RKO (cell line): Measurements from ENCODE around the gene UHRF2.
"Not testable (repeated sequence)": the region's sequence is repeated elsewhere in the genome, so short reads cannot be mapped to it uniquely, and the experiment has no call there.

Experiments
- DNase-seq: peaks from one replicate; pipeline ENCODE4 v3.0.0-alpha.2; 2016; ENCODE audit warnings: low spot score

UHRF2 gene, protein sequence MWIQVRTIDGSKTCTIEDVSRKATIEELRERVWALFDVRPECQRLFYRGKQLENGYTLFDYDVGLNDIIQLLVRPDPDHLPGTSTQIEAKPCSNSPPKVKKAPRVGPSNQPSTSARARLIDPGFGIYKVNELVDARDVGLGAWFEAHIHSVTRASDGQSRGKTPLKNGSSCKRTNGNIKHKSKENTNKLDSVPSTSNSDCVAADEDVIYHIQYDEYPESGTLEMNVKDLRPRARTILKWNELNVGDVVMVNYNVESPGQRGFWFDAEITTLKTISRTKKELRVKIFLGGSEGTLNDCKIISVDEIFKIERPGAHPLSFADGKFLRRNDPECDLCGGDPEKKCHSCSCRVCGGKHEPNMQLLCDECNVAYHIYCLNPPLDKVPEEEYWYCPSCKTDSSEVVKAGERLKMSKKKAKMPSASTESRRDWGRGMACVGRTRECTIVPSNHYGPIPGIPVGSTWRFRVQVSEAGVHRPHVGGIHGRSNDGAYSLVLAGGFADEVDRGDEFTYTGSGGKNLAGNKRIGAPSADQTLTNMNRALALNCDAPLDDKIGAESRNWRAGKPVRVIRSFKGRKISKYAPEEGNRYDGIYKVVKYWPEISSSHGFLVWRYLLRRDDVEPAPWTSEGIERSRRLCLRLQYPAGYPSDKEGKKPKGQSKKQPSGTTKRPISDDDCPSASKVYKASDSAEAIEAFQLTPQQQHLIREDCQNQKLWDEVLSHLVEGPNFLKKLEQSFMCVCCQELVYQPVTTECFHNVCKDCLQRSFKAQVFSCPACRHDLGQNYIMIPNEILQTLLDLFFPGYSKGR

GRCh38 chr9:6412487-6413364 is at the start of gene UHRF2:
TSS of gene UHRF2 (plus strand) at chr9:6413199. CDS start at chr9:6413491, 292 bp downstream.
- peak; percentile 95 for DNase-seq

DNA sequence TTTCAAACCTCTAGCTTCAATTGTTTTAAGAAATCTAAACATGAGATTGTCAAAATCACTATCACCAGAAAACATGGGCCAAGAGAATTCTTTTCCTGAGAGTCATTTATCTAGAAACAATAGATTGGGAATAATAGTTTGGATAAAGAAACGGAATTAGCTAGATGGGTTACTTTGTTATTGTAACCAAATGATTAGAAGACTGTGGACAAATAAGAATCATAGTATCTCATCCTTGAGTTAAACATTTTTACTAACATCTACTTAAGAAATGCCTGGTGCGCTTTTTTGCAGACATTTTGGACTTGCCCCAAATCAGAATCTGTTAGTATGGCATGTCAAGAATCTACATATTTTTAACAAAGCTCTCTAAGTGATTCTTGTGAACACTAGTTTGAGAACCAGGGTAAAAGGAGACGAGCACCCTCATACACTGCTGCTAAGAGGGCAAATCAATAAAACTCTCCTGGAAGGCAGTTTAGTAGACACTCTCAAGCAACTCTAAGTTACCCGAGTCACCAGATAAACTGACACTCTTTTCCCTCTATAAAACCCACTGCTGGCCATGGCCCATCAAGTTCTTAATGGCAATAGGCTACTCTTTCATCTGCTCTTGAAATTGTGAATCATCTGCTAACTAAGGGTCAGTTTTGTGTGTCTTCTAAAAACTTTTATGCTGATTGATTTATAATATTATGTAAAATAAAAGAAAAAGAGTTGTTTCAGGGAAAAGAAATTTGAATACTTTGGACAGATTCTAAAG is 45.7 kb upstream of the UHRF2 start:
- DNase-seq, result no peak

DNA sequence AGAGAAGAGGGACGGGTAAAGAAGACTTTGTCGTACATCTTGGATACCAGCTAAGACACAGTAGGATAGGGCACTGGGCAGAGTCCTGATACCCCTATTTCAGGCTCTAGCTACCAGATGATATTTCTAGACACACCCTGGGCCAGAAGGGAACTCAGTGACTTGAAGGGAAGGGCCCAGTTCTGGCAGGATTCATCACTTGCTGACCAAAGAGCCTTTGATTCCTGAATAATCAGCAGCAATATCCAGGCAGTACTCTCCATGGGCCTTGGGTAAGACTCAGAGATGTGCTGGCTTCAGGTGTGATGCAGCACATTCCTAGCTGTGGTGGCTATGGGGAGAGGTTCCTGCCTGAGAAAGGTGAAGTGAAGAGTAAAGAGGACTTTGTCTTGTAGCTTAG is 44.2 kb upstream of the UHRF2 start:
- DNase-seq, result no peak

DNA sequence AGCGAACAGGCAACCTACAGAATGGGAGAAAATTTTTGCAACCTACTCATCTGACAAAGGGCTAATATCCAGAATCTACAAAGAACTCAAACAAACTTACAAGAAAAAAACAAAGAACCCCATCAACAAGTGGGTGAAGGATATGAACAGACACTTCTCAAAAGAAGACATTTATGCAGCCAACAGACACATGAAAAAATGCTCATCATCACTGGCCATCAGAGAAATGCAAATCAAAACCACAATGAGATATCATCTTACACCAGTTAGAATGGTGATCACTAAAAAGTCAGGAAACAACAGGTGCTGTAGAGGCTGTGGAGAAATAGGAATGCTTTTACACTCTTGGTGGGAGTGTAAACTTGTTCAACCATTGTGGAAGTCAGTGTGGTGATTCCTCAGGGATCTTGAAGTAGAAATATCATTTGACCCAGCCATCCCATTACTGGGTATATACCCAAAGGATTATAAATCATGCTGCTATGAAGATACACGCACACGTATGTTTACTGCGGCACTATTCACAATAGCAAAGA is 31.5 kb upstream of the UHRF2 start:
- not testable (repeated sequence) for DNase-seq

GRCh38 chr9:6382681-6383080 is 30.3 kb upstream of the UHRF2 start:
- no peak for DNase-seq

- DNase-seq, result no peak
Observed at GRCh38 chr9:6383551-6384225, 29.3 kb upstream of the UHRF2 start.

- DNase-seq, result no peak
Observed at GRCh38 chr9:6384732-6385131, 28.3 kb upstream of the UHRF2 start.

DNA sequence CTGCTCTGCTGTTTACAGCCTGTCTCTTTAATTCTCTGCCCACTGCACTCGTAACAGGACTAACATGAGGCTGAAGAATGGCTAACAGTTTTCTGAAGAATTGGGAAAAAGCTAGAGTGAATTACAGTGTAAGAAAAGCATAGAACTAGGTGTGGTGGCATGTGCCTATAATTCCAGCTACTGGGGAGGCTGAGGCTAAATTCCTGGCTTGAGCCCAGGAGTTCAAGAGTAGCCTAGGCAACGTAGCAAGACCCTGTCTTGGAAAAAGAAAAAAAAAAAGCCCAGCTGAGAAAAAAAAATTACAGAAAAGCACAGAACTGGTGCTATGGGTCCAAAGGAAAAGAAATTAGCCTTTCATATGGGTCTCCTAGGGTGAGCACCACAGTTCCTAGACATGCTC is 13.9 kb upstream of the UHRF2 start:
- DNase-seq, result no peak

- no peak for DNase-seq
Observed at GRCh38 chr9:6405371-6405770, 7.6 kb upstream of the UHRF2 start.

DNA sequence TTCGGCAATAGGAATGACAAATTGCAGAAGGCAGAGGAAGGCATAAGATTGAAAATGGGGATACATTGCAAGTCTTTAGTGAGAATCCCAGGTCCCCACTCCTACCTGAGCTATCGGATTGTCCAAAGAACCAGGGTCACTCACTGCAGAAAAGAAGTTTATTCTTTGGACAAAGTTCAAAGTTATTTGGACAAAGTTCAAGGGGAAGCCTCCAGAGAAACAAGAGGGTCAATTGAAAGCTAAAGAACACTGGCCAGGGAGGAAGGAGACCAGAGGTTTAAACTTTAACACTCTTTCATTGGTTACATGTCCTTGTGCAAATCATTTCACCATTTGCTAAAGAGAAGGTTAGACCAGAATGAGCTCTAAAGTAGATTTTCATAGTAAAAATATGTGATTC is 5.2 kb upstream of the UHRF2 start:
- DNase-seq, result no peak

DNA sequence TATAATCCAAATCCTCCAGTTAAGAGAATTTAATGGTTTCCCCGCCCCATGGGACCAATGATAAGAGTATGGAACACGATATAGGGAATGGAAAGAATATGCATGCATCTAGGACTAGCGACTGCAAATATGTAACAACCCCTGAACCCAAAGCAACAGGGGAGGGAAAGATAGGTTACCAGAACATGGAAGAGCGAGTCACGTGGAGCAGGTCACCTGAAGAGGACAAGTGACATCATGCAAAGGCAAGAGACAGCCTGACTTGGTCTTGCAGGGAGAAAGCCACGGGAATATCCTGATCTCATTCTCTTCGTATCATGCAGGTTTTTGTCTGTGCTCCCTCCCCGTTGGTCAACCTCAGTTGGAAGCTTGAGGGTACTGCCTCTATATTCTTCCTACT is 4.7 kb upstream of the UHRF2 start:
- no peak for DNase-seq

DNA sequence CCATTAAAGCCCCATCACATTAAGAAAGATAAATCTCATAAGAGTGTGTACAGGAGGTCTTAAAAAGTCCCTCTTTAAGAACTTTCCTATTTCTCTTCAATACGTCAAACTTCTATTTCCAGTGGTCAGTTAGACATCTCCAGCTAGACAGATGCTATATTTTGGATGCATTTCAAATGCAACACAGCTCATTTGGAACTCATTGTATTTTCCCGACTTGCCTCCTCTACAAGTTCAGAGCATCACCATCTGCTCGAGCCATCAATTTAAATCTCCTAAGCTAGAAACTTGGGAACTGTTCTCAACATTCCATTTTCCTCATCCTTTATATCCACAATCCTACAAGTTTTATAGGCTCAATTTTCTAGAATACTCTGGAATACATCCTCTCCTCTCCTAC is 3.2 kb upstream of the UHRF2 start:
- no peak for DNase-seq

DNA sequence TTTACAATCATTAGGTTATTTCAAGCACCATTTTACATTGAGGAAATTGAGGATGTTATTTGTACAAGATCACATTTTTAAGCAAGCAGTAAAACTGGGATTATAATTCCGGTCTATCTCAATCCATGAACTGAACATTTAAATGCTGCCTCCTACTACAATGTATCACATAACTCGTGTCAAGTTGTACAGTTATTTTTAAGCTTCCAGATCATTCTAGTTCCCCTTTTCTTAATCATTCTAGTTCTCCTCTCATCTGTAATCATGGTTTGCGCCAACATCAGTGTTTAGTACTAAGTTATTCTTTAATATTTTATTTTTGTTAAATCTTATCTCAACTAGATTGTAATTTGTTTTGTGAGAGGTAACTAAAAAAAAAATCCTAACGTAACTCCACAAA is 2.4 kb upstream of the UHRF2 start:
- no peak for DNase-seq

GRCh38 chr9:6413365-6414246 is 607 bp downstream of the UHRF2 start:
- peak; percentile 27 for DNase-seq

- peak; percentile 56 for DNase-seq
Observed at GRCh38 chr9:6414247-6414641, 1.2 kb downstream of the UHRF2 start.

DNA sequence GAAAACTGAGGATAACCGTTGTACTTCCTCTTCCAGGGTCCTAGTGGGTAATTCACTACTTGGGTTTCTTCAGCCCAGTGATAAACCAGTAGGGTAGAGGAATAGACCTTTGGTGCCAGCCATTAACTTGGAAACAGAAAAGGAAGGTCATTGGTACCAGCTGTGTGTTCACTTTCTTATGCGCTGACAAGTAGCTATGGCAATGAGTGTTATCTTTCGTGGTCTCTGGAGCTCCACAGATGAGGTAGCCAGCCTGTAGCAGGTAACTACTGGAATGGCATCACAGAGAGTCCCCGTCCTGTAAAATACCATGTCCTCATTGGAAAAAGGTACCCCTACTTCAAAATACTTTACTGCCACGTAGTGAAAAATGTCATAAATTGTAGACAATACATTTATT is 2.3 kb downstream of the UHRF2 start:
- peak; percentile 43 for DNase-seq

DNA sequence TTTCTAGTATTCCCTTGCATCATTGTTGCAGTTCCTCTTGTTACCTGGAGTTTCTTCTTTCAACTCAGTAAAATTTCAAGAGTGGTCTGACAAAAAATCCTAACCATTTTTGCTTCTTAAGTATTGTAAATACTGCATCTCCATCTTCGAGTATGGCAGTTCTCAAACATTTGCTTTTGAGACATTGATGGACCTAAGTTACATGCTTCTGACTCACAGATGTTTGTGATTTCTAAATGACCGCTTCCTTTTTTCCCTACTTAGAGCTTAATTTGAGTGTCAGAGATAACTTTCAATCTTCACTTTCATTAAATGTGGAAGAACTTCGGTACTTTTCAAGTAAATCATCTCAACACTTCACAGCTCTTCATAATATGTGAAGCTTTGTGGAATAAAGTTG is 4.2 kb downstream of the UHRF2 start:
- DNase-seq, result peak; percentile 38

DNA sequence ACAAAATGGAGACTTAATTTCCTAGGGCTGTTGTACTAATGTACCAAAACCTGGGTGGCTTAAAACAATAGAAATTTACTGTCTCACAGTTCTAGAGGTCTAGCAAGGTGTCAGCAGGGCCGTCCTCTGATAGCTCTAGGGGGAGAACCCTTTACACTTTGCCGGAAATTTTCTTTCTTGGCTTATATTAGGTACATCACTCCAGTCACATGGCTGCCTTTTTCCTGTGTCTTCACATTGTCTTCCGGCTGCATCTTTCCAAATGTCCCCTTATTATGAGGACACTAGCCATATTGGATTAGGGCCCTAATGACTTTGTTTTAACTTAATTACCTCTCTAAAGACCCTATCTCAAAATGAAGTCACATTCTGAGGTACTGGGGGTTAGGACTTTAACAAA is 5.8 kb downstream of the UHRF2 start:
- DNase-seq, result no peak

DNA sequence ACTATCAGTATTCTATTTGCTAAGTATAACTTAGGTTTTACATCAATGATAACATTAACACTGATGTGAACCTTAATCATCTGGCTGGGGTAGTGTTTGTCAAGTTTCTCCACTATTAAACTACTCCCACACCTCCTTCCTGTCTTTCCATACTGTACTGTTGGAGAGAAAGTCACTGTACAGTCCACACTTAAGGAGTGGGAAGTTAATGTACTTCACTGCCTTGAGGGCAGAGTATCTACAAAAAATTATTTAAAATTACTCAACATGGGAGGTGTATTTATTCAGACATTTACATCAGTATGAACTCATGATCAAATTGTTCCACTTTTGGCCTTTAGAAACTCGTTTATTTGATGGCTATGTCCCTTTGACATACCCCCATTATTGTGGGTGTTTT is 11.9 kb downstream of the UHRF2 start:
- DNase-seq, result no peak

- no peak for DNase-seq
Observed at GRCh38 chr9:6426117-6426516, 13.1 kb downstream of the UHRF2 start.
